HepG2 (cell line): ENCODE data around the gene NAT9. TPM values are rescaled to one million over a fixed set of nuclear protein-coding genes. Genes with fewer than 3 reads are reported as not detected.

Experiments used
- AGO1 ChIP-seq: fragments of 200-400 bp; formaldehyde crosslinking; IDR thresholded peaks from 2 replicates; pipeline ENCODE4 v1.6.1; 2017; ENCODE audit warnings: mild to moderate bottlenecking, low read depth, low read length, moderate library complexity; ENCODE audit not compliant: poor library complexity, severe bottlenecking
- BCL3 ChIP-seq: sonication (generic); formaldehyde crosslinking; IDR thresholded peaks from 2 replicates; pipeline ENCODE4 v1.5.1; 2020; ENCODE audit warnings: mild to moderate bottlenecking, missing genetic modification reagents, moderate library complexity
- FOXO1 ChIP-seq: sonication (generic); formaldehyde crosslinking; IDR thresholded peaks from 2 replicates; pipeline ENCODE4 v1.4.0; 2020; ENCODE audit warnings: missing genetic modification reagents
- FUBP1 ChIP-seq: sonication (generic); formaldehyde crosslinking; IDR thresholded peaks from 2 replicates; pipeline ENCODE4 v1.5.1; 2020; ENCODE audit warnings: missing genetic modification reagents, mild to moderate bottlenecking, borderline replicate concordance
- HES4 ChIP-seq: sonication (generic); formaldehyde crosslinking; IDR thresholded peaks from 2 replicates; pipeline ENCODE4 v1.9.0; 2021; ENCODE audit warnings: mild to moderate bottlenecking, missing genetic modification reagents, borderline replicate concordance
- HMGA1 ChIP-seq: sonication (generic); formaldehyde crosslinking; conservative IDR thresholded peaks from 2 replicates; pipeline ENCODE4 v1.4.0; 2020; ENCODE audit warnings: missing genetic modification reagents
- IRF2 ChIP-seq: IDR thresholded peaks from 2 replicates; pipeline ENCODE4 v1.6.1; 2018; ENCODE audit warnings: missing genetic modification reagents, missing compliant biosample characterization
- KAT2B ChIP-seq: fragments of 150-350 bp; IDR thresholded peaks from 2 replicates; pipeline ENCODE4 v1.6.1; 2014; ENCODE audit warnings: low read depth, low read length, borderline replicate concordance
- KAT8 ChIP-seq: IDR thresholded peaks from 2 replicates; pipeline ENCODE4 v1.6.1; 2016; ENCODE audit warnings: missing genetic modification reagents, missing compliant biosample characterization
- KDM5A ChIP-seq: fragments of 200-600 bp; sonication (generic); IDR thresholded peaks from 2 replicates; pipeline ENCODE4 v1.7.0; 2018; ENCODE audit warnings: antibody characterized with exemption, mild to moderate bottlenecking, low read length, borderline replicate concordance
- NFE2L1 ChIP-seq: sonication (generic); formaldehyde crosslinking; IDR thresholded peaks from 2 replicates; pipeline ENCODE4 v1.4.0; 2020; ENCODE audit warnings: missing genetic modification reagents, mild to moderate bottlenecking, borderline replicate concordance
- NR0B2 ChIP-seq: sonication (generic); formaldehyde crosslinking; IDR thresholded peaks from 2 replicates; pipeline ENCODE4 v1.4.0; 2020; ENCODE audit warnings: mild to moderate bottlenecking, missing genetic modification reagents
- SNRNP70 ChIP-seq: fragments of 200-400 bp; formaldehyde crosslinking; IDR thresholded peaks from 2 replicates; pipeline ENCODE4 v1.6.1; 2017; ENCODE audit warnings: mild to moderate bottlenecking, low read depth, low read length, moderate library complexity
- SRSF1 ChIP-seq: fragments of 200-400 bp; formaldehyde crosslinking; optimal IDR thresholded peaks from 2 replicates; pipeline ENCODE3; 2017; ENCODE audit warnings: mild to moderate bottlenecking, low read depth, low read length, moderate library complexity
- STAT5B ChIP-seq: sonication (generic); formaldehyde crosslinking; IDR thresholded peaks from 2 replicates; pipeline ENCODE4 v1.4.0; 2020; ENCODE audit warnings: missing genetic modification reagents
- SYNCRIP ChIP-seq: fragments of 200-400 bp; formaldehyde crosslinking; IDR thresholded peaks from 2 replicates; pipeline ENCODE4 v1.6.1; 2018; ENCODE audit warnings: mild to moderate bottlenecking, low read depth, low read length; ENCODE audit not compliant: insufficient read depth
- TBP ChIP-seq: sonication (generic); formaldehyde crosslinking; IDR thresholded peaks from 2 replicates; pipeline ENCODE4 v1.5.0; 2020; ENCODE audit warnings: missing genetic modification reagents
- THRA ChIP-seq: sonication (generic); formaldehyde crosslinking; IDR thresholded peaks from 2 replicates; pipeline ENCODE4 v1.4.0; 2020; ENCODE audit warnings: missing genetic modification reagents, borderline replicate concordance
- ZFP36L1 ChIP-seq: sonication (generic); formaldehyde crosslinking; IDR thresholded peaks from 2 replicates; pipeline ENCODE4 v1.8.0; 2022; ENCODE audit warnings: mild to moderate bottlenecking, missing genetic modification reagents, moderate library complexity
- ZFP90 ChIP-seq: sonication (generic); formaldehyde crosslinking; IDR thresholded peaks from 2 replicates; pipeline ENCODE4 v1.8.0; 2022; ENCODE audit warnings: missing genetic modification reagents, mild to moderate bottlenecking, inconsistent platforms, borderline replicate concordance
- ZNF24 ChIP-seq: fragments of 450-650 bp; IDR thresholded peaks from 2 replicates; pipeline ENCODE4 v1.6.1; 2017; ENCODE audit warnings: antibody characterized with exemption, mild to moderate bottlenecking
- ZNF350 ChIP-seq: sonication (generic); formaldehyde crosslinking; IDR thresholded peaks from 2 replicates; pipeline ENCODE4 v1.4.0; 2020; ENCODE audit warnings: mild to moderate bottlenecking, low read depth, missing genetic modification reagents, borderline replicate concordance
- ZNF724P ChIP-seq: sonication (generic); formaldehyde crosslinking; IDR thresholded peaks from 2 replicates; pipeline ENCODE4 v1.8.0; 2022; ENCODE audit warnings: missing genetic modification reagents, borderline replicate concordance
- ZNF766 ChIP-seq: sonication (generic); formaldehyde crosslinking; IDR thresholded peaks from 2 replicates; pipeline ENCODE4 v1.5.0; 2020; ENCODE audit warnings: missing genetic modification reagents, borderline replicate concordance
- polyA plus RNA-seq, 8 experiments: library from polyadenylated mRNA; depleted of rRNA in 3 of 8; stranded (reverse) in 7 of 8; unstranded in 1 of 8; fragments of >200 nt; fragmentation: Illumina TruSeq in 4 of 8; extraction: Trizol in 4 of 8; gene quantifications; 2 replicates each; pipeline versions ENCODE4 v1.2.1 to v1.2.3, GENCODE V29; 2011 to 2016; ENCODE audit warnings: low read depth in 4 of 8, missing spikeins in 1 of 8, mixed read lengths in 1 of 8; ENCODE audit not compliant: insufficient read depth in 1 of 8
- total RNA-seq, 5 experiments: library from RNA; depleted of rRNA; stranded (reverse); fragments of >200 nt; fragmentation: Illumina TruSeq; extraction: Trizol; gene quantifications; 2 replicates each; pipeline ENCODE4 v1.2.3, GENCODE V29; 2016; ENCODE audit warnings: low read depth in 1 of 5

Gene NAT9
- total and polyA plus RNA-seq, 2 of the 13 experiments (the other 11 are each of a cell fraction or from before 2014, with no cell fraction given) = 39.7 to 44.2 TPM

GRCh38 chr17:74780443-74781238 lies 4.5 kb upstream of the NAT9 start (continued):
- TF ChIP-seq FUBP1 (CRISPR knock-in tag) = no peak
- TF ChIP-seq NFE2L1 (CRISPR knock-in tag) = no peak
- no peak for TF ChIP-seq FOXO1 (CRISPR knock-in tag)
- peak; percentile 61 for TF ChIP-seq KAT8
- no peak for TF ChIP-seq BCL3
- TF ChIP-seq TBP (CRISPR knock-in tag) = no peak
- TF ChIP-seq ZNF350 (CRISPR knock-in tag) = no peak
- TF ChIP-seq ZFP90 (CRISPR knock-in tag) = no peak
- no peak for TF ChIP-seq KAT2B
- TF ChIP-seq HMGA1 (CRISPR knock-in tag) = no peak
- no peak for TF ChIP-seq ZFP36L1 (CRISPR knock-in tag)
- TF ChIP-seq SYNCRIP = no peak
- no peak for TF ChIP-seq NR0B2 (CRISPR knock-in tag)
- TF ChIP-seq ZNF724P (CRISPR knock-in tag) = no peak
- TF ChIP-seq IRF2 (CRISPR knock-in tag) = peak; percentile 72; the same call in 1 of the 2 replicates
- no peak for TF ChIP-seq KDM5A
- no peak for TF ChIP-seq STAT5B (CRISPR knock-in tag)
- no peak for TF ChIP-seq SNRNP70
- TF ChIP-seq THRA (CRISPR knock-in tag) = no peak
- TF ChIP-seq AGO1 = no peak
- TF ChIP-seq ZNF24 = no peak
- no peak for TF ChIP-seq SRSF1
- TF ChIP-seq ZNF766 = no peak
- TF ChIP-seq HES4 = no peak
